ENCODE results near the gene SLC38A4.
"Not testable (repeated sequence)": the region's sequence is repeated elsewhere in the genome, so short reads cannot be mapped to it uniquely, and the experiment has no call there.

The SLC38A4 gene

GRCh38 chr12:46855760-46856159, 30.0 kb upstream of the SLC38A4 start:
- no peak for DNase-seq (ENCODE audit: low spot score)
- TF ChIP-seq CTCF (IDR thresholded peaks at IDR 0.05; ENCODE audit: extremely low read depth, missing control alignments): no peak

GRCh38 chr12:46854188-46854587, 28.4 kb upstream of the SLC38A4 start:
- DNase-seq (ENCODE audit: low spot score): not testable (repeated sequence)

GRCh38 chr12:46848792-46849191, 23.0 kb upstream of the SLC38A4 start:
- not testable (repeated sequence) for DNase-seq (ENCODE audit: low spot score)

GRCh38 chr12:46847001-46847400, 21.2 kb upstream of the SLC38A4 start:
- TF ChIP-seq CTCF (IDR thresholded peaks at IDR 0.05; ENCODE audit: extremely low read depth, missing control alignments): no peak
- DNase-seq (ENCODE audit: low spot score): no peak

GRCh38 chr12:46843811-46844210, 18.0 kb upstream of the SLC38A4 start:
- TF ChIP-seq CTCF (IDR thresholded peaks at IDR 0.05; ENCODE audit: extremely low read depth, missing control alignments): no peak
- DNase-seq (ENCODE audit: low spot score): no peak

- TF ChIP-seq CTCF (IDR thresholded peaks at IDR 0.05; ENCODE audit: extremely low read depth, missing control alignments): no peak
- no peak for DNase-seq (ENCODE audit: low spot score)
These were observed 16.1 kb upstream of the SLC38A4 start for GRCh38 chr12:46841891-46842290.

GRCh38 chr12:46839964-46840363, 14.2 kb upstream of the SLC38A4 start:
- TF ChIP-seq CTCF (IDR thresholded peaks at IDR 0.05; ENCODE audit: extremely low read depth, missing control alignments): no peak

GRCh38 chr12:46839232-46839631, 13.4 kb upstream of the SLC38A4 start:
- no peak for TF ChIP-seq CTCF (IDR thresholded peaks at IDR 0.05; ENCODE audit: extremely low read depth, missing control alignments)
- DNase-seq (ENCODE audit: low spot score): no peak

More at GRCh38 chr12:46839964-46840363, 14.2 kb upstream of the SLC38A4 start:
- no peak for DNase-seq (ENCODE audit: low spot score)

- TF ChIP-seq CTCF (IDR thresholded peaks at IDR 0.05; ENCODE audit: extremely low read depth, missing control alignments): no peak
- DNase-seq (ENCODE audit: low spot score): no peak
These were observed 10.0 kb upstream of the SLC38A4 start for GRCh38 chr12:46835785-46836184.
